ENCODE results near the gene CFAP74. TPM values are rescaled to one million over a fixed set of nuclear protein-coding genes. Genes with fewer than 3 reads are reported as not detected.

CFAP74 gene
- total RNA-seq, 1 experiment from 2014 or later = 0.28 TPM

DNA sequence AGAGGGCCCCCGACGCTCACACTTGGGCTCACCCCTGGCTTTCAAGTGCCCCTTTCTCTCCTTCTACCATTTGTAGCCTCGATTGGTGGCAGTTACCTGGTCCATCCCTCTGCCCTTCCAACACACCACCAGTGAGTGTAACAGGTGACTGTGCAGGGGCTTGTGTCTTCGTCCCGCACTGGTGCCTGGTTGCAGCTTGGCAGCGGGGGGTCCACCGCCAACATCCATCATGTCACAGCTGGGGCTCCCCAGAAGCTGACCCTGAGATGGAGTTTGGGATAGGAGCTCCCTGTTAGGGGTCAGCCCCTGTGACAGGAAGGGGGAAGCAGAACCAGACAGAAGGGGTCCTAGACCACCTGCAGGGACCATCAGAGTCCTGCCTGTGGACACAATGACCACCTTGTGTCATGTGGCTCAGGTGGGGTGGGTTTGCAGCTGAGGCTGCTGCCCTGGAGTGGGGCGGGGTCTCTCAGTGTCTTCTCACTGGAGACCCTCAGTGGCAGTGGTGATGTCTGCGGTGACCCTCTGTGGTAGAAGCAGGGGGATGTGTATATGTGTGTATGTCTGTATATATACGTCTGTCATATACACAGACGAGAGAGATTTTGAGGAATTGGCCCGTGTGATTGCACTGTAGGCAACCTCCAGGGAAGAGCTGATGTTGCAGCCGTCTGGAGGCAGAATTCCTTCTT, 92.1 kb downstream of the CFAP74 start:
- Mint-ChIP-seq H3K27me3 (ENCODE audit: low read depth) (peaks cover 2% of the 10 kb centered on the region; the same call in 1 of the 2 replicates), H3K4me1 (peaks cover 13 to 28% of the 10 kb centered on the region in 2 experiments), H3K4me3 (peak overlapping the region in 1 of 2 experiments; percentile 56; a peak in 2 of 5 replicates), H3K27ac (peak overlapping the region in 1 of 3 experiments; percentile 82; a peak in 1 of 7 replicates), H3K36me3 (ENCODE audit: insufficient read depth in 1 of 3, low read depth in 3 of 3) (no peaks in the 10 kb centered on the region), H3K9me3 (no peaks in the 10 kb centered on the region)
- H4K20me1 ChIP-seq (ENCODE audit: control insufficient read depth, insufficient read depth, insufficient read length) = no peaks in the 10 kb centered on the region
- no peak overlapping the region for H2BK5ac ChIP-seq (ENCODE audit: insufficient read length, low read length)
- H3K79me1 ChIP-seq (ENCODE audit: insufficient read depth, low read depth, low read length, poor library complexity, severe bottlenecking) = no peaks in the 10 kb centered on the region
- no peak overlapping the region for H2BK120ac ChIP-seq (ENCODE audit: low read depth, low read length, poor library complexity, severe bottlenecking)
- H4K91ac ChIP-seq (ENCODE audit: insufficient read length, low read depth, low read length) = no peak overlapping the region
- no peak overlapping the region for H2BK12ac ChIP-seq (ENCODE audit: insufficient read length, low read depth, low read length)
- no peak overlapping the region for H4K8ac ChIP-seq (replicated peaks; ENCODE audit: insufficient read length, low read depth, low read length)
- H3K14ac ChIP-seq (ENCODE audit: insufficient read depth, low read length) = no peak overlapping the region
- H3K27me3 ChIP-seq (ENCODE audit: insufficient read depth, low read length) = no peaks in the 10 kb centered on the region
- peaks cover 6% of the 10 kb centered on the region for H3K23me2 ChIP-seq (ENCODE audit: insufficient read length, low read depth, low read length, poor library complexity, severe bottlenecking)
- no peak overlapping the region for H2BK20ac ChIP-seq (ENCODE audit: low read depth, low read length, poor library complexity, severe bottlenecking)
- peak; percentile 27 for DNase-seq
- H3K4me2 ChIP-seq (ENCODE audit: insufficient read depth, insufficient read length, low read length) = no peak overlapping the region
- H3K4me1 ChIP-seq (ENCODE audit: insufficient read depth, low read length) = no peaks in the 10 kb centered on the region
- H2BK15ac ChIP-seq (ENCODE audit: low read depth, low read length) = no peak overlapping the region
- H4K5ac ChIP-seq (ENCODE audit: insufficient read length, low read depth, low read length) = no peak overlapping the region
- no peak overlapping the region for H2AFZ ChIP-seq (ENCODE audit: low read length)
- no peak overlapping the region for H3K56ac ChIP-seq (ENCODE audit: insufficient read length, low read depth, low read length)
- WGBS (ENCODE audit: extremely low coverage, insufficient read length, low lambda C conversion rate) = no CpG with 5 or more reads among the region's 13 CpGs
- H3K79me2 ChIP-seq (ENCODE audit: insufficient read depth, low read length) = no peaks in the 10 kb centered on the region
- no peak overlapping the region for H3K27ac ChIP-seq (ENCODE audit: insufficient read length, low read depth, low read length)
- no peak overlapping the region for H3T11ph ChIP-seq (ENCODE audit: low read length)
- TF ChIP-seq, protein P1, sequence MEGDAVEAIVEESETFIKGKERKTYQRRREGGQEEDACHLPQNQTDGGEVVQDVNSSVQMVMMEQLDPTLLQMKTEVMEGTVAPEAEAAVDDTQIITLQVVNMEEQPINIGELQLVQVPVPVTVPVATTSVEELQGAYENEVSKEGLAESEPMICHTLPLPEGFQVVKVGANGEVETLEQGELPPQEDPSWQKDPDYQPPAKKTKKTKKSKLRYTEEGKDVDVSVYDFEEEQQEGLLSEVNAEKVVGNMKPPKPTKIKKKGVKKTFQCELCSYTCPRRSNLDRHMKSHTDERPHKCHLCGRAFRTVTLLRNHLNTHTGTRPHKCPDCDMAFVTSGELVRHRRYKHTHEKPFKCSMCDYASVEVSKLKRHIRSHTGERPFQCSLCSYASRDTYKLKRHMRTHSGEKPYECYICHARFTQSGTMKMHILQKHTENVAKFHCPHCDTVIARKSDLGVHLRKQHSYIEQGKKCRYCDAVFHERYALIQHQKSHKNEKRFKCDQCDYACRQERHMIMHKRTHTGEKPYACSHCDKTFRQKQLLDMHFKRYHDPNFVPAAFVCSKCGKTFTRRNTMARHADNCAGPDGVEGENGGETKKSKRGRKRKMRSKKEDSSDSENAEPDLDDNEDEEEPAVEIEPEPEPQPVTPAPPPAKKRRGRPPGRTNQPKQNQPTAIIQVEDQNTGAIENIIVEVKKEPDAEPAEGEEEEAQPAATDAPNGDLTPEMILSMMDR (conservative IDR thresholded peaks at IDR 0.05) = no peak
- no peak overlapping the region for H3K9ac ChIP-seq (ENCODE audit: extremely low read depth, insufficient read length, low read length)
- H3K23ac ChIP-seq (ENCODE audit: insufficient read length, low read depth, low read length) = no peak overlapping the region
- H3K4ac ChIP-seq (ENCODE audit: low read depth, low read length) = no peak overlapping the region
- no peaks in the 10 kb centered on the region for H3K9me3 ChIP-seq (ENCODE audit: control insufficient read depth, low read depth, low read length)
- no peak overlapping the region for H2AK5ac ChIP-seq (ENCODE audit: insufficient read length, low read length)
- H3K18ac ChIP-seq (ENCODE audit: insufficient read length, low read depth, low read length) = no peak overlapping the region
